Measurements from ENCODE around the gene C10orf53.
"Not testable (repeated sequence)": the region's sequence is repeated elsewhere in the genome, so short reads cannot be mapped to it uniquely, and the experiment has no call there.

C10orf53 gene

DNA sequence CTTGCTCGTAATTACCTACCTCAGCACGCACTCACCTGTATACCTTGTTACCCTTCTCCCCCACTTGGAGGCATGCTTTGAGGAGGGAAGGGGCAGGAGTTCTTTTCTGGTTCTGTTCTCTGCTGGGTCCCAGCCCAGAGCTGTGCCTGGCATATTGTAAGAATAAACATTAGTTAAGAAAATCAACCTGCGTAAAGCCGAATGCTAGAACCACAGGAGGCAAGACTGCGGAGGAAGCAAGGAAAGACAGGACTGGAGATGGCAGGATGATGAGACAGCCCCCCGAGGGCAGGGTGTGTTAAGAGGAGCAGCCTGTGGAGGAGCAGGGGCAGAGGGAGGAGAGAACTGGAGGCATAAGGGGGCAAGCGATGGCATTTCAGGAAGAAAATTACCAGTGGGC is 9.5 kb downstream of the C10orf53 start:
- DNase-seq: no peak

DNA sequence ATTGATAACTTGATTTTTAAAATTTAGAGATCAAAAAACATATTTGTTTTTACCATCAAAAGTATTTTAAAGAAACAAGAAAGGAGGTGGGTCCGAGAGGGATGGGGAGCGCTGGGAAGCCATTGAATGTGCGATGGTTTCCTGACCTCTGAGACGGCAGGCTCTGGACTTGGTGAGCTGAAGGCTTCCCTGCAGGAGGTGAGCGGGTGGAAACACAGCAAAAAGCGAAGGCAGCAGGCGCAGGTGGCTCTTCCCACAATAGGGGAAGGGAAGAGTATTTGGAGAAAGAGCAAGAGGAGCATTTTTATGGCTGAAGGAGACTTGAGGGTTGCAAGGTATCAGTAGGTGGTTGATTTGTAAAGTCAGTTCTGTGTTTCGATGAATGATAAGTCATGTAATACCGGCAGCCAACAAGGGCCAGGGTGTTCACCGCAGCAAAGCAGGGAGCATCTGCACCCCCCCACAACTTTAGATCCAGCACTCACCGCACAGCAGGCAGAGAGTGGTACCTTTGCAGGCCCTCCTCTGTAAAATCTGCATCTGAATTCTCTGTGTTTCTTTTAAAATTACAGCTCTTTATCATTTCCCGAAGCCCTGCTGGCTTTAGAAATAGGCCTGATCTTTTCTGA is 10.5 kb downstream of the C10orf53 start:
- DNase-seq: no peak

DNA sequence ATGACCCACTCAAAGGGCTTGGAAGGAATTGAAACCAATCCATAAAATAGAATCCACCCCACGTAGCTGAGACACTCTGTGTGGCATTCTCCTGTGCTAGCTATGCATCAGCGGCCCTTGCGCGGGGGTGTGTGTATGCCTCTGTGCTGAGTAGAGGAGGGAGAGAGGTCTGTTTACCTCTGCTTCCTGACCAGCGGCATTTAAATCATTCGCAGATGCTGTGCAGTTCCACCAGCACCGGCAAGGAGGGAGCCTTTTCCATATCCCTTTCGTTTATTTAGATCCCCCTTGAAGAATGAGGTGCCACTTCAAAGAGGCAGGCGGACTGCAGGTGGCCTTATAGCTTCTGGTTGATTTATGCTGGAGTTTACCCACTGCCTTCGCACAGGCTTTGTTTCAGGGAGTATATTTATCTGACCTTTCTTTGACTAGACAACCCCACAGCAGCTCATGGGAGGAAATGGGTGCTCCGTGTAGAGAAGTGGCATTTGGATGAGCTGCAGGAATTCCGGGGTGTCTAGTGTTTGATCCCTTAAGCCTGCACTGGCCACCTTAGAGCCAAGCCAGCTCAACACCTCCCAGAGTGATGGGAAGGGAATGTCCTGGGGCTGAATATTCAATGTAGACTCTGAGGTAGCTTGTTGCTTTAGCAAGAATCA is 11.4 kb downstream of the C10orf53 start:
- DNase-seq: no peak

DNA sequence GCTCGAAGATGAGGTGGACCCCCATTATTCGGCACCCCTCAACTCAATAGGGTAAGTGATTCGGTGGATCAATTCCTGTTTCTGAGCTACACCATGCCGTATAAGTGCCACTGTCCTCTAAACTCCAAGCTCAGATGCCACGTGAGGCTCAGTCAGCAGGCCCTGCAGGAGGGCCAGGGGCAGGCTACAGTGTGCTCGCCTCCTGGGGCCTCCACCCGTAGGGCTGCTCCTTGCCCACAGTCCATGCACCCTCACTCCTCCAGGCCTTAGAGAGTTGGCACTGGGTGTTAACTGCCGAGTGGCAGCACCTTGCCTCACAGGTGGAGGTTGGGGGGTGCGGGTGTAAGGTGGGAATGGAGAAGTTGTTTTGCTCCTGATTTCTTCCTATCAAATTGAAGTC is 12.1 kb downstream of the C10orf53 start:
- no peak for DNase-seq

DNA sequence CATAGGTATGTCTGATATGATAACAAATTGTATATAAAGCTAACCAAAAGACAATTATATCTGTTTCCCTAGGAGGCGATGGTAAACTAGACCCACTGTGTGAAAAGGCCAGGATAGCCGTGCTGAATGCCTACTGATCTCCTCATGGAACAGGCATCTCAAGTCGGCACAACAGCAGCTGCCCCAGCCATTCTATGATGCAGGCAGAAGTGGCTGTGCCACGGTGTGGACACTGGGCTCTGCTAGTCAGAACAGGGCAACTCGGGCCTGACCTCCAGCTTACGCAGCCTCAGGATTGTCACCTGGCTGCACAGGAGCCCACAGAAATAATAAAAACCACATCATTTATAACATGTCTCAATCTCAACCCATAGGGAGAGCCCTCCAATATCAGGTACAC is 15.0 kb downstream of the C10orf53 start:
- no peak for DNase-seq

DNA sequence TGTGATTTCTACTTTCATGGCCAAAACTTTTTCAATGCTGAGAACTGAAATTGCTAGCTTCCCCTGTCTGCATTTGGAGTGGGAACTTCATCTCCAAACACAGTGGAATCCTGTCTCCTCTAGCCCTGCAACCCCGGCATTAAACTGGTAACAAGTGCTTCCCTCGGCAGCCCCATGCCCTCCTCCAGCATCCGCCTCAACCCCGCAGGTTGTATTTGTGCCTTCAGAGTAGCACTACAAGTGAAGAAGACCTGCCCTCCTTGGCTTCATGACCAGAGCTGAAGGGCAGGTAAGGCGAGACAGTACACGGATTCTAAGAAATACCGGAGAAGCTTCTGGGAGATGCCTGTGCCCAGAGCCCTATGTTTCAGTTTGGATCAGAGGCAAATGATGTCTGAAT is 16.9 kb downstream of the C10orf53 start:
- DNase-seq: no peak

DNA sequence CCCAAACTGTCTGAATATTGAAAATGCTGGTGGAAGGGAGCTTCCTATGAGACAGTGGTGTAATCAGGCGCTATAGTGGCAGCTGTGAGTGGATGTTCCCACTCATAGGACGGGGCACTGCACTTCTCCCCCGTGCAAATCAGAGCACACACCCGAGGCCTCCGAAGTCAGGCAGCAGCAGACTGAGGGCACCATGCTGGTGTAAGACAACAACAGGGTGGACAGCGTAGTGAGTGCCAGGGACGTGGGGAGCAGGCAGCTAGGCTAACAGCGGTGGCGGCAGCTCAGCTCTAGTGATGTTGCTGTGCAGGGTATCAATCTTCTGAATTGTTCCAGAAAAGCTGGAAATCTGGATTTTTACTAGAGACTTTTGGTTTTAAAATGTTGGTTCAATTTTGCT is 19.2 kb downstream of the C10orf53 start:
- no peak for DNase-seq

DNA sequence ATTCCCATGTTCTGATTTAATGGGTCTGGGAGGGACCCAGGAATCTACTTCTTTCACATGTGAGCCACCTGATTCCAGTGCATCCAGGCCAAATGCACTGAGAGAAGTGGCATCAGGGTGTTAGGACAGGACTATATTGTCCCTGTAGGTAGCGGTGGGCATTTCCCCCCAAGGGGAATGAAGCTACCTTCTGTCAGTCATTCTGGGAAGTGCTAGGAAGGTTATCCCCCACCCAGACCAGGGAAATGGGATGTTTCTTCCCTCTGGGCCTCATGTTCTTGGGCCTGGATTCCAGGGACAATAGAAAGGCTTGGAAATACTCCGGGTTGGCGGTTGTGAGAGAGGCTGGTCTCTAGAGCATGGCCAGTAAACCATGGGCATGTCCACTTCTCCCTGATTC is 20.8 kb downstream of the C10orf53 start:
- no peak for DNase-seq

DNA sequence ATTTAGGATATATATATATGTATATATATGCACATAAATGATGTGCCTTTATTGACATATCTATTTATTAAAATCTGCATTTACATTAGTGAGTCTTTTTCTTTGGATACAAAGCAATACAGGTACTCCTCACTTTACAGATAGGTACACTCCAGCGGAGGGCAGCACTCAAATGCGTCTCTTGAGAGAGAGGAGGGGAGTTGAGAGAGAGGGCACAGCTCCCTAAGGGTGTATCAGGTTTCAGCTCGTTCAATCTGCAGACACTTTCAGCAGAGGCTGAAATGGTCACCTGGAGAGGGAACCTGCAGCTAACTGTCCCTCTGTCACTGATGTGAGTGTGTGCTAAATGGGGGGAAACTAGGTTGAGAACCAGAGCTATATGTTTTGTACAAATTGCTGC is 21.5 kb downstream of the C10orf53 start:
- DNase-seq: peak; percentile 10

DNA sequence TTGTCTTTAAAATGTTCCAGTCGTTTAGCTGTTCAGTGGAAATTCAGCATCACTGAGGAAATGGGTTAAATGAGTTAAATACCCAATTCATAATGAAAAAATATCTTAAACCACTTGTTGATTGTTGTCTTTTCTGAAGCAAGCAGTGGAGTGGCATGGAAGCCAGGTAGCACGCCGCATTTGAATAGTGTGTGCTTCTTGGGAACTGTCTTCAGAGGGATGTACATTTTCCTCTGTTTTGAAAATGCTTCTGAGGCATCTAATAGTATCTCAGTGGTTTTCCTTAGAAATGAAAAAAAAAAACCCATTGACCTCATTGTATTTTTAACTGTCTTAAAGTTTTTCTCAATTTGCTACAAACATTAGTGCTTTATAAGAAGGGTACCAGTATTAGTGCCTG is 28.1 kb downstream of the C10orf53 start:
- DNase-seq: no peak

DNA sequence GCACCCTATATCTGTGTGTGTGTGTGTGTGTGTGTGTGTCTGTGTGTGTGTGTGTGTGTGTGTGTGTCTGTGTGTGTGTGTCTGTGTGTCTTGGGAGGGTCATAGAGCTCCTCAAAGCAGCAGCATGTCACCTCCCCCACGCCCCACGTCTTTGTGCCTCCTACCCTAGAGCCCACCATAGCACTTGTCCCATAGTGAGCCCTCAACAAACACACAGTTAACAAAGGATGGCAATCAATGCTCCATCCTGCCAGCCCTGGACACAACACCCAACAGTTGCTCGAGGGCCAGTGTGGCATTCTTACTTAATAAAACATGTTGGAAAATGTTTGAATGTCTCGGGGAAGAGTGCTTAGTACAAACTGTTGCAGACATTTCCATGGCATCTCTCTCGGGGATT is 30.5 kb downstream of the C10orf53 start:
- no peak for DNase-seq

DNA sequence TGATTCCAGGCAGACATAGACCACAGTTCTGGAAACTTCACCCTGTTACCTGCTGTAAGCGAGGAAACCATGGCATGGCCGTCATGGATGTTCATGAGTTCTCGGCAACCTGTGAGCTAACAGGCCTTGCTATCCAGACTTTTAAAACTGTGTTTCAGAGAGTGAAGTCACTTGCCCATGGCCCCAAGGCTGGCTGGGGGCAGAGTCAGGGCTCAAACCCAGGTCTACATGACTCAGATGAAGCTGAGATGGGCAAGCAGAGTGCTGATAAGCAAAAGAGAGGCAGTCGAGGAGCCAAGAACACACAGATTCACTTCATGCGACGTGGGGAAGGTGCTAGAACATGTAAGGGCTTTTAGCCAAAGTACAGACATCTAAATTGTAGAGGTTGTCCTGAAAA is 31.5 kb downstream of the C10orf53 start:
- no peak for DNase-seq

DNA sequence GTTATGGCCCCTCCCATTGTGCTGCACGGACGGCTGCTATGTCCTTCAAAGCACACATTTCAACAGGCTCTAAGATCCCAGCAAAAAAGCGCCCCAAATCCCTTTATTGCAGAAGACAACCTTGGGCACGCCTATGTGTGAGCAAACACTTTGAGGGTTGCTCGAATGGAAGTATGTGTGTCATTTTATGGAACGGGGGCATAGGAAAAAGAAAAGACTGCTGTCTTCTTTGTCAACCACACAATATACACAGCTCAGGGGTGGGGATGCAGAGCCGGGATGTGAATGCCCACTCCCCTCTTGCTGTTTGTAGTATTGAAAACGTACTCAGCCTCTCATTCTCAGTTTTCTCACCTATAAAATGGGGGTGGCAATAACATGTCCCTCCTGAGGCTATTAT is 32.0 kb downstream of the C10orf53 start:
- DNase-seq: no peak

DNA sequence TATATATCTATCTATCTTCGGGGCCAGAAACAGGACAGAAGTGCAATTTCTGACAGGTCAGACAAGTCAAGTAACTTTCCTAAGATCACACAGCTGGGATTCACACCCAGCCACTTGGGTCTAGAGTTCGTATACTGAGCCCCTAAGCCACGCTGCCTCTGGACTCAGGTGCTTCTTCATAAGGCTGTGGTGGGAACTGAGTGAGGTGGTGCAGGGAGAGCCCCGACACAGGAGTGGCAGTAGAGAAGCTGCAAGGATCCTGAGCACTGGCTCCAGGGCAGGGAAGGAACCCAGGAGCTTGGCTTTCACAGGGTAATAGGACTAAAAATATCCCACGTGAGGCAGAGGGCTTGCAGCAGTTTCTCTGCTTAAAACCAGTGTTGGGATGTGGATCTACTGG is 33.8 kb downstream of the C10orf53 start:
- no peak for DNase-seq

DNA sequence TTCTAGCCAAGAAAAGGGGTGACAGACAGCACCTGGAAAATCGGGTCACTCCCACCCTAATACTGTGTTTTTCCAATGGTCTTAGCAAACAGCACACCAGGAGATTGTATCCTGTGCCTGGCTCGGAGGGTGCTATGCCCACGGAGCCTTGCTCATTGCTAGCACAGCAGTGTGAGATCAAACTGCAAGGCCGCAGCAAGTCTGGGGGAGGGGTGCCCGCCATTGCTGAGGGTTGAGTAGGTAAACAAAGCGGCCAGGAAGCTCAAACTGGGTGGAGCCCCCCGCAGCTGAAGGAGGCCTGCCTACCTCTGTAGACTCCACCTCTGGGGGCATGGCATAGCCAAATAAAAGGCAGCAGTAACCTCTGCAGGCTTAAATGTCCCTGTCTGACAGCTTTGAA is 35.7 kb downstream of the C10orf53 start:
- not testable (repeated sequence) for DNase-seq

DNA sequence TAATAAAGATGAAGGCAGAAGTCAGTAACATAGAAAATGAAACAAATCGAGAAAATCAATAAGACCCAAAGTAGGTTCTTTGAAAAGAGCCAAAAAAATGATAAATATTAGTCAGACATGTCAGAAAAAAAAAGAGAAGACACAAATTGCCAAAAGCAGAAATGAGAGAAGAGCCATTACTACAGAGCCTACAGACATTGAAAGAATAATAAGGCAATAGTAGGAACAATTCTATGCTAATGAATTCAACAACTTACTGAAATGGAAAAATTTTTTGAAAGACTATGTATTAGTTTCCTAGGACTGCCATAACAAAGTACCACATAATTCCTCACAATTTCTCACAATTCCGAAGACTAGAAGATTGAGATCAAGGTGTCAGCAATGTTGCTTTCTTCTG is 47.1 kb downstream of the C10orf53 start:
- DNase-seq: no peak

DNA sequence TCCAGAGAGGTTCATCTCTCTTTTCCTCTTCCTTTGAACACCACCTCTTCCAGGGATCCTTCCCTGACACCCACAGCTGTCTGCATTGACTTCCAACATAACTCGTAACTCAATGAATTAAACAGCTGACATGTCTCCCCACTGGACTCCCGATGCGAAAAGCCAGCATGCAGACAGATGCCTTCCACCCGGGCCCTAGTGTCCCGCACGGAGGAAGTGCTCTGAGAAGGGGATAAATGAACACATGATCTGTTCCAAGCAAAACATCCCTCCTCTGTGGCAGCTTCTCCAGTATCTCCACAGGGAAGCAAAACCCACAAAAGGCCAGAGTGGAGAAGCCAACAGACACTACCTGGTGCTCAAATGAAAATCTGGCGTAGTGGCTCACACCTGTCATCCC is 54.4 kb downstream of the C10orf53 start:
- no peak for DNase-seq

DNA sequence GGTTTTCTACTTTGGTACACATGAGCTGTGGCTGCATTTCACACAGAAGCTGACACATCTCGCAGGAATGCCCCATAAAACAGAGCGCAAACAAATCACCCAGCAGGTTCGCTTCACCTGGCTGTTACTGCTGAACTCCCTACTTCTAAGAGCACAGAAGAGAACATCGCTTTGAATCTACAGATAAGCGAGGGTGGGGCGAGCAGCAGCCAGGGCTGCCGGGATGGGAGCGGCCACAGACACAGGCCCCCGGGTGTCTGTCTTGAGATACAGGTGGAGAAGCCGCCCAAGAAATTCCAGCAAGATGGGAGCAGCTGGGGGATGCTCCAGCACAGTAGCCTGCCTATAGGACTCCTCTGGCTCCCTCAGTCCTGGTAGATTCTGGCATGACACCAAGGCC is 55.2 kb downstream of the C10orf53 start:
- DNase-seq: no peak

DNA sequence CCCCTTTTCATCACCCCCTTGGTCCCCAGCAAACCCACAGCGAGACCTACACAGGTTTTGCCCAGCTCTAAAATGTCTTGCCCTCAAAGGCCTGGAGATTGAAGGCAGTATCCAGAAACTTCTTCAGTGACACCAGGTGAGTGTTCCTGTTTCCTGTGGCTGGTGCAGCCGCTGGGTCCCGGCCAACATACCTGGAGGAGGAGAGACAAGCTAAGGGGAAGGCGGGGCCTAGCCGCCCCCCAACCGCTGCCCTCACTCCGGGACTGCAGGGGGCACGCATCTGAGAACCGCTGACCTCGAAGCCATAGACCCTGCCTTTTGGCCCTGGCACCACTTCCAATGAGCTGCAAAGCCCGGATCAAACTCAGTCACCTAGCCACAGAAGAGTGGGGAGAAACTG is 55.7 kb downstream of the C10orf53 start:
- no peak for DNase-seq

DNA sequence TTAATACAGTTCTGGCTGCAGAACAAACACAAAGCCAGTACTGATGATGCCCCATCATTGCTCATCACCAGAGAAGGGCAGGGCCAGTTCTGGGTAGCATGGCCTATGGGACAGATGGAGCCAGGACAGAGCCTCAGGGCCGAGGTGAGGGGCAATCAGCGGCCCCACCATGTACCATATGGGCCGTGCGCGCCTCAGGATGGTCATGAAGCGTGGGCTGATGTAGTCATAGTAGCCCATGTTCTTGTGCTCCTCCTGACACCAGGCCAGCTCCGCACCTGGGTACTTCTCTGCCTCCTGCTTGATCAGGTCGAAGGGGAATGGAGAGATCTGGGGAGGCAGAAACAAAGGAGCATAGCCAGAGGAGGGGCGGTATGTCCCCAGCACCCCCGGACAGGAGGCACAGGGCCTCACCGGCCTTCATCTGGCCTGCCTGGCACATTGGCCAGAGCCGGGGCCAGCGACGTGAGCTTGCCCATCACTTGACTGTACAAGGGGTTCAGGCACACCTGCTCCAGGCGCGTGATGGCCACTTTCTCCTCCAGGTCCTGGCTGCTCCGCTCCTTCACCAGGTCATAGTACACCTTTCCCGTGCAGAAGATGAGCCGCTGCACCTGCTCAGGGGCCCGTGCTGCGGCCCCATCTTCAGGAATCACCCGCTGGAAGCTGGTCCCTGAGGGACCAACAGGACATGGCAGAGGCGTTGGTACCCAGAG is 56.6 kb downstream of the C10orf53 start:
- DNase-seq: no peak

DNA sequence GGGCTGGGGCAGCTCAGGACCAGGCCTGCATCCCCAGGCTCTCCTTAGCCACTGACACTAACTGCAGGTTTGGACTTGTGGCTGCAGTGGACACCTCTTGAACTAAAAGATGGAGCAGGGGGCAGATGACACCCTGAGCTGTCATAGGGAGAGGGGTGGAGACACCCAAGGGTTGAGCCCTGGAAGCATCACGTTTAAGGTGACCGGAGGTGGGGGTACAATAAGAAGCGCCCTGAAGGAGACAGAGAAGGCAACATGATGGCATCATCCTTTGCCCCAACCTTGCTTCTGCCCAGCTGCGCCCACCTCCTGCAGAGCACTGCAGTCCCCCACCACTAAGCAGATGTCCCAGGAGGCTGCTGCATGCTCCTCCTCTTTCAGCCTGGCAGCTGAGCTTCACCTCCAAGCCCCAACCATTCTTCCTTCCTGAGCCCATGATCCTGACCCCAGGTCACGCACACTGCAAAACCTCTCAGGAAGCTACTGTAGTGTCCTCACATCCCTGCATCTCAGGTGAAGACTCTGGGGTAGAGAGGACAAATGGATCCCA is 57.2 kb downstream of the C10orf53 start:
- DNase-seq: no peak

DNA sequence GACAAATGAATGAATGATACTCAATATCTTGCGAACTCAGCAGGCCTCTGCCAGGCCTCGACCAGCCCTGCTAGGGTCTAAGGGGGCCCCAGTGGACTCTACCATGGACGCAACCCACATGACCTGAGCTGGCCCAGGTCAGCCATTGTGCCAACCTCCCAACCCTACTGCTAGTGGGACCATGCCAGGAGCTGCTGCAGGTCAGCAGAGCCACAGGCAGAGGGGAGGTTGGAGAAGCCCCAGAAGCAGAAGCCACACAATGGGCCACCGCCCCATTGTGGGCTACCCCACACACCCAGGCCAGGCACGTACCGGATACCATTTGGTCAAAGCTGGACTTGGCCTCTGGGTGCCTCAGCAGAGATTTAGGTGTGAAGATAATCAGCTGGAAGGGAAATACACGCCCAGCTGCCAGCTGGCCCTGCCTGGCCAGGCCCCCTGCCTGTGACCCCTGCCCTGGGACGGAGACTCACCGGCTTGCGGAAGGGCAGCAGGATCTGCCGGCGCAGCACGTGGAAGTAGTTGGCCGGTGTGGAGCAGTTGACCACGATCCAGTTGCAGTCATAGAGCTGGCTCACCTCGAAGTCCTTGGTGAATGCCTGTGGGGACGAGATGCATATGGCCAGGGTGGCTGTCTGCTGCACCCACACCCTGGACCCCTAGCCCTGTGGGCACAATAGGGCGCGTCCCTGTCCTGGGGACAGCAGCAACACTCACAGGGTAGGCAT is 58.2 kb downstream of the C10orf53 start:
- DNase-seq: no peak

DNA sequence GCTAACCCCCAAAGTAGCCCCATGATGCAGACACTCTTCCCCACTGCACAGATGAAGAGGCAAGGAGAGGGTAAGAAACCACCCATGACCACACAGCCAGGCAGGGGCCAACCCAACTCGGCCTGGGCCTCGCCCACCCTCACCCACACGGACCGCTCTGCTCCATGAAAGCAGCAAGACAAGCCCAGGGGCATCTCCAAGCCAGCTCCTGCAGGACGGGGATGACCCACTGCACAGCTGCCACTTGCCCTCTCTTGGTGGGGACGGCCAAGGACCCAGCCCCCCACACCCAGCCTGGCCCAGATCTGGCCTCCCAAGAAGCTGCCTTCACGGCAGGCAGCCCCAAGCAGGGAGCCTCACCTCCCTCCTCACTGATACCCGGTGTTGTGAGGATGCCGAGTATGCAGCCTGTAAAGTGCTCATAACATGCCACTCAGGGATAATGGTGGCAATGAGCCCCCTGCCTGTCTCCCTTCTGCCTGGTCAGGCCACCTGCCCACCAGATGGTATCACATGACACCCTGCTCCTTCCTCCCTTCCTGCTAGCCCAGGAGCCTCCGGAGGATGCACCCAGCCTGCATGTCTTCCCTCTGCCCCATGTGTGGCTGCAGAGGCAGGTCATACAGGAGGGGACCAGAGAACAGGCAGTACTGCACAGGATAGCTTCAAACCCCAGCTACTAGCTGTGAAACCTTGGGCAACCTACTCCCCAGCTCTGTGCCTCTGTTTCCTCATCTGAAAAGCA is 59.3 kb downstream of the C10orf53 start:
- DNase-seq: no peak
